Measurements from ENCODE around the gene C16orf86.

C16orf86 gene

GRCh38 chr16:67654403-67654911, 12.2 kb upstream of the C16orf86 start:
- TF ChIP-seq CTCF (IDR thresholded peaks at IDR 0.05; ENCODE audit: borderline replicate concordance, insufficient read depth, low read depth, low read length), result no peak
- no peak overlapping the region for H3K4me3 ChIP-seq (ENCODE audit: low read depth, low read length)

GRCh38 chr16:67655363-67655762, 11.3 kb upstream of the C16orf86 start:
- TF ChIP-seq CTCF (IDR thresholded peaks at IDR 0.05; ENCODE audit: borderline replicate concordance, insufficient read depth, low read depth, low read length), result no peak
- H3K4me3 ChIP-seq (ENCODE audit: low read depth, low read length), result no peak overlapping the region

GRCh38 chr16:67656344-67657016, 10.1 kb upstream of the C16orf86 start:
- TF ChIP-seq CTCF (IDR thresholded peaks at IDR 0.05; ENCODE audit: borderline replicate concordance, insufficient read depth, low read depth, low read length), result no peak

GRCh38 chr16:67657017-67657608, 9.5 kb upstream of the C16orf86 start:
- no peak for TF ChIP-seq CTCF (IDR thresholded peaks at IDR 0.05; ENCODE audit: borderline replicate concordance, insufficient read depth, low read depth, low read length)
- no peak overlapping the region for H3K4me3 ChIP-seq (ENCODE audit: low read depth, low read length)

More at GRCh38 chr16:67656344-67657016, 10.1 kb upstream of the C16orf86 start:
- no peak overlapping the region for H3K4me3 ChIP-seq (ENCODE audit: low read depth, low read length)

- H3K4me3 ChIP-seq (ENCODE audit: low read depth, low read length), result no peak overlapping the region
- TF ChIP-seq CTCF (IDR thresholded peaks at IDR 0.05; ENCODE audit: borderline replicate concordance, insufficient read depth, low read depth, low read length), result no peak
These were observed 8.7 kb upstream of the C16orf86 start for GRCh38 chr16:67657751-67658518.

GRCh38 chr16:67658849-67659674, 7.6 kb upstream of the C16orf86 start:
- no peak for TF ChIP-seq CTCF (IDR thresholded peaks at IDR 0.05; ENCODE audit: borderline replicate concordance, insufficient read depth, low read depth, low read length)
- peak overlapping the region; percentile 72 for H3K4me3 ChIP-seq (ENCODE audit: low read depth, low read length)
